Neural progenitor cell (in vitro differentiated cells): ENCODE results near the gene MDP1. TPM values are rescaled to one million over a fixed set of nuclear protein-coding genes. Genes with fewer than 3 reads are reported as not detected.

Source experiments
- DNase-seq: peaks from one replicate; pipeline ENCODE4 v3.0.0-alpha.2; 2016; ENCODE audit warnings: low spot score
- H2AFZ ChIP-seq: fragments of 200-600 bp; sonication (generic); replicated peaks from 2 replicates; pipeline ENCODE4 v1.6.1; 2016; ENCODE audit warnings: antibody characterized with exemption
- H3F3A ChIP-seq: fragments of 200-600 bp; sonication (generic); 2 replicates; pipeline ENCODE4 v1.6.1; 2016; ENCODE audit warnings: antibody characterized with exemption, low read depth
- H3K27ac ChIP-seq: fragments of 200-600 bp; sonication (generic); 2 replicates; pipeline ENCODE4 v1.5.1; 2016; ENCODE audit warnings: mild to moderate bottlenecking
- H3K27me3 ChIP-seq: fragments of 200-600 bp; sonication (generic); 2 replicates; pipeline ENCODE4 v1.6.1; 2016; ENCODE audit warnings: mild to moderate bottlenecking, moderate library complexity
- H3K36me3 ChIP-seq: fragments of 200-600 bp; sonication (generic); 2 replicates; pipeline ENCODE4 v1.5.1; 2016
- H3K4me1 ChIP-seq: fragments of 200-600 bp; sonication (generic); 2 replicates; pipeline ENCODE4 v1.6.1; 2016; ENCODE audit warnings: mixed run types
- H3K4me2 ChIP-seq: fragments of 200-600 bp; sonication (generic); 2 replicates; pipeline ENCODE4 v1.6.1; 2016
- H3K4me3 ChIP-seq: fragments of 200-600 bp; sonication (generic); 2 replicates; pipeline ENCODE4 v1.5.1; 2016
- H3K79me2 ChIP-seq: fragments of 200-600 bp; sonication (generic); 2 replicates; pipeline ENCODE4 v1.6.1; 2016; ENCODE audit warnings: low read depth
- H3K9ac ChIP-seq: fragments of 200-600 bp; sonication (generic); 2 replicates; pipeline ENCODE4 v1.6.1; 2016
- H3K9me3 ChIP-seq: fragments of 200-600 bp; sonication (generic); 2 replicates; pipeline ENCODE4 v1.5.1; 2016; ENCODE audit warnings: low read depth
- H4K20me1 ChIP-seq: fragments of 200-600 bp; sonication (generic); 2 replicates; pipeline ENCODE4 v1.6.1; 2016; ENCODE audit warnings: low read depth
- H3K27ac Mint-ChIP-seq: 3 replicates; pipeline ENCODE4 v1.8.0; 2021; ENCODE audit warnings: mixed read lengths
- H3K27me3 Mint-ChIP-seq: 2 replicates; pipeline ENCODE4 v1.8.0; 2022; ENCODE audit warnings: low read depth, mild to moderate bottlenecking, inconsistent platforms, moderate library complexity, mixed read lengths; ENCODE audit not compliant: insufficient read depth
- H3K36me3 Mint-ChIP-seq: 3 replicates; pipeline ENCODE4 v1.8.0; 2021; ENCODE audit warnings: mixed read lengths
- H3K4me1 Mint-ChIP-seq: 3 replicates; pipeline ENCODE4 v1.8.0; 2021; ENCODE audit warnings: mixed read lengths
- H3K4me3 Mint-ChIP-seq: 3 replicates; pipeline ENCODE4 v1.8.0; 2021; ENCODE audit warnings: mild to moderate bottlenecking, moderate library complexity, mixed read lengths
- H3K9me3 Mint-ChIP-seq: 3 replicates; pipeline ENCODE4 v1.8.0; 2020; ENCODE audit warnings: mixed read lengths
- EZH2 ChIP-seq: fragments of 200-600 bp; sonication (generic); IDR thresholded peaks from 2 replicates; pipeline ENCODE4 v1.6.1; 2017; ENCODE audit warnings: antibody characterized with exemption, mild to moderate bottlenecking, moderate library complexity
- EZH2phosphoT487 ChIP-seq: fragments of 200-600 bp; sonication (generic); IDR thresholded peaks from 2 replicates; pipeline ENCODE4 v1.6.1; 2017; ENCODE audit warnings: antibody characterized with exemption
- small RNA-seq: library from RNA; depleted of rRNA; stranded (forward); fragments of <200 nt; gene quantifications from one replicate; pipeline ENCODE3, GENCODE V24; 2015
- total RNA-seq: library from RNA; depleted of rRNA; stranded (reverse); fragments of >200 nt; gene quantifications from 2 replicates; pipeline ENCODE4 v1.2.3, GENCODE V29; 2015; ENCODE audit warnings: low replicate concordance
- TF ChIP-seq, protein P1 (sequence below): fragments of 200-600 bp; sonication (generic); IDR thresholded peaks from 2 replicates; pipeline ENCODE4 v1.5.1; 2017; ENCODE audit warnings: antibody characterized with exemption, mild to moderate bottlenecking

Gene MDP1
- total RNA-seq, 1 donor from 2014 or later: 18.3 TPM

DNA sequence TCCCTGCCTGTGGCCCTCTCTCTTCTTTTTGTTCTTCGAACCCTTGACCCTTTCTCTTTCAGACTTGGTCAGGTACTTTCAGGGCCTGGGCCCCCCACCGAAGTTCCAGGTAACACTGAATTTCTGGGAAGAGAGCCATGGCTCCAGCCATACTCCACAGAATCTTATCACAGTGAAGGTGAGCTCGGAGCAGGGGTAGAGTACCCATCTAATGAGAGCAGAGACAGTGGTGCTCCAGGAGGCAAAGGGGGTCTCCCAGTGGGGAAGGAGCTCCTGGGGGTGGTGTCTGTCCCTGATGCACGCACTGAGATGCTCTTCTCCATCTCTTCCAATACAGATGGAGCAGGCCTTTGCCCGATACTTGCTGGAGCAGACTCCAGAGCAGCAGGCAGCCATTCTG lies 50.1 kb downstream of the MDP1 start:
- H3K4me1 Mint-ChIP-seq: peaks cover 11% of the 10 kb centered on the region

DNA sequence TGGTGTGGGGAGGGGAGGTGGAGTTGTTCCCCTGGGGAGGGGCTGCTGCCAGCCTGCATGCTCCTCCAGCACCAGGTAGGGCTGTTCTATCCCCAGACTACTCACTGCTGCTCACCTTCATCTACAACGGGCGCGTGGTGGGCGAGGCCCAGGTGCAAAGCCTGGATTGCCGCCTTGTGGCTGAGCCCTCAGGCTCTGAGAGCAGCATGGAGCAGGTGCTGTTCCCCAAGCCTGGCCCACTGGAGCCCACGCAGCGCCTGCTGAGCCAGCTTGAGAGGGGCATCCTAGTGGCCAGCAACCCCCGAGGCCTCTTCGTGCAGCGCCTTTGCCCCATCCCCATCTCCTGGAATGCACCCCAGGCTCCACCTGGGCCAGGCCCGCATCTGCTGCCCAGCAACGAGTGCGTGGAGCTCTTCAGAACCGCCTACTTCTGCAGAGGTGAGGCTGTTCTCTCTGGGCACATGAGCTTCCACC lies 51.3 kb downstream of the MDP1 start:
- Mint-ChIP-seq H3K36me3 (peaks cover 6% of the 10 kb centered on the region), H3K4me1 (peaks cover 12% of the 10 kb centered on the region), H3K4me3 (no peak overlapping the region), H3K9me3 (no peaks in the 10 kb centered on the region), H3K27me3 (peaks cover 2% of the 10 kb centered on the region), H3K27ac (no peak overlapping the region)
- no peak overlapping the region for H2AFZ ChIP-seq
- H4K20me1 ChIP-seq: peaks cover 5% of the 10 kb centered on the region
- no peak overlapping the region for H3K4me3 ChIP-seq
- no peaks in the 10 kb centered on the region for H3K9me3 ChIP-seq
- DNase-seq: no peak
- H3K36me3 ChIP-seq: no peaks in the 10 kb centered on the region
- H3K4me1 ChIP-seq: no peaks in the 10 kb centered on the region
- TF ChIP-seq EZH2 (no peak), EZH2phosphoT487 (no peak)
- TF ChIP-seq, protein P1, sequence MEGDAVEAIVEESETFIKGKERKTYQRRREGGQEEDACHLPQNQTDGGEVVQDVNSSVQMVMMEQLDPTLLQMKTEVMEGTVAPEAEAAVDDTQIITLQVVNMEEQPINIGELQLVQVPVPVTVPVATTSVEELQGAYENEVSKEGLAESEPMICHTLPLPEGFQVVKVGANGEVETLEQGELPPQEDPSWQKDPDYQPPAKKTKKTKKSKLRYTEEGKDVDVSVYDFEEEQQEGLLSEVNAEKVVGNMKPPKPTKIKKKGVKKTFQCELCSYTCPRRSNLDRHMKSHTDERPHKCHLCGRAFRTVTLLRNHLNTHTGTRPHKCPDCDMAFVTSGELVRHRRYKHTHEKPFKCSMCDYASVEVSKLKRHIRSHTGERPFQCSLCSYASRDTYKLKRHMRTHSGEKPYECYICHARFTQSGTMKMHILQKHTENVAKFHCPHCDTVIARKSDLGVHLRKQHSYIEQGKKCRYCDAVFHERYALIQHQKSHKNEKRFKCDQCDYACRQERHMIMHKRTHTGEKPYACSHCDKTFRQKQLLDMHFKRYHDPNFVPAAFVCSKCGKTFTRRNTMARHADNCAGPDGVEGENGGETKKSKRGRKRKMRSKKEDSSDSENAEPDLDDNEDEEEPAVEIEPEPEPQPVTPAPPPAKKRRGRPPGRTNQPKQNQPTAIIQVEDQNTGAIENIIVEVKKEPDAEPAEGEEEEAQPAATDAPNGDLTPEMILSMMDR: no peak
- H3K79me2 ChIP-seq: no peaks in the 10 kb centered on the region
- H3K4me2 ChIP-seq: no peak overlapping the region
- no peaks in the 10 kb centered on the region for H3K27me3 ChIP-seq
- peaks cover 8% of the 10 kb centered on the region for H3F3A ChIP-seq
- H3K27ac ChIP-seq: no peak overlapping the region
- no peak overlapping the region for H3K9ac ChIP-seq

More for the DNA sequence above, 50.1 kb downstream of the MDP1 start:
- H3K36me3 ChIP-seq: no peaks in the 10 kb centered on the region
- no peaks in the 10 kb centered on the region for H3K9me3 Mint-ChIP-seq
- no peak overlapping the region for H3K27ac ChIP-seq
- no peak overlapping the region for H3K4me3 Mint-ChIP-seq
- peaks cover under 1% of the 10 kb centered on the region for H4K20me1 ChIP-seq
- peaks cover 3% of the 10 kb centered on the region for H3K36me3 Mint-ChIP-seq
- H3K27me3 Mint-ChIP-seq: peaks cover 3% of the 10 kb centered on the region
- no peaks in the 10 kb centered on the region for H3K9me3 ChIP-seq
- H3K27me3 ChIP-seq: no peaks in the 10 kb centered on the region
- H3K9ac ChIP-seq: no peak overlapping the region
- TF ChIP-seq EZH2phosphoT487 (no peak), EZH2 (no peak)
- TF ChIP-seq, protein P1: no peak
- H3K27ac Mint-ChIP-seq: no peak overlapping the region
- H3K4me3 ChIP-seq: no peak overlapping the region
- peaks cover 8% of the 10 kb centered on the region for H3F3A ChIP-seq
- no peak overlapping the region for H2AFZ ChIP-seq
- no peak for DNase-seq
- H3K79me2 ChIP-seq: no peaks in the 10 kb centered on the region
- no peaks in the 10 kb centered on the region for H3K4me1 ChIP-seq
- no peak overlapping the region for H3K4me2 ChIP-seq

Small RNAs within 50 kb of the gene (small RNA-seq; reads per million reads assigned to genes)
- not detected for gene AL136295.4
- not detected for gene CHMP4A
- not detected for gene IPO4
- not detected for gene IRF9
- not detected for gene MDP1

Other genes with a start within 250 kb of the MDP1 start
- 3.6 and 7.4 TPM in 2 replicates for gene DHRS4L2, start 227.1 kb downstream of the MDP1 start, total RNA-seq
- 0.77 and 1.4 TPM in 2 replicates for gene CARMIL3, start 164.1 kb downstream of the MDP1 start, total RNA-seq
- not detected in 2 replicates for gene CPNE6, start 144.5 kb downstream of the MDP1 start, total RNA-seq
- 11.1 and 26.6 TPM in 2 replicates for gene PCK2, start 121.8 kb downstream of the MDP1 start, total RNA-seq
- 66.5 and 83.8 TPM in 2 replicates for gene DCAF11, start 101.3 kb downstream of the MDP1 start, total RNA-seq
- gene NRL, start 101.1 kb downstream of the MDP1 start, total RNA-seq: 0.54 and 1.9 TPM in 2 replicates
- gene FITM1, start 85.4 kb downstream of the MDP1 start, total RNA-seq: 0.77 and 1.2 TPM in 2 replicates
- gene PSME1, start 79.9 kb downstream of the MDP1 start, total RNA-seq: 32.7 and 37.5 TPM in 2 replicates
- gene EMC9, start 74.5 kb downstream of the MDP1 start, total RNA-seq: 14.0 and 23.8 TPM in 2 replicates
- gene PSME2, start 69.5 kb downstream of the MDP1 start, total RNA-seq: 43.5 and 53.5 TPM in 2 replicates
- 28.8 and 38.3 TPM in 2 replicates for gene RNF31, start 68.6 kb downstream of the MDP1 start, total RNA-seq
- 6.9 and 9.7 TPM in 2 replicates for gene IRF9, start 54.8 kb downstream of the MDP1 start, total RNA-seq
- 34.6 and 59.8 TPM in 2 replicates for gene REC8, start 44.0 kb downstream of the MDP1 start, total RNA-seq
- 15.9 and 35.5 TPM in 2 replicates for gene IPO4, start 27.2 kb downstream of the MDP1 start, total RNA-seq
- gene TM9SF1, start 20.6 kb downstream of the MDP1 start, total RNA-seq: 30.5 and 37.6 TPM in 2 replicates
- gene TSSK4, start 10.4 kb downstream of the MDP1 start, total RNA-seq: not detected in 2 replicates
- gene CHMP4A, start 2.6 kb downstream of the MDP1 start, total RNA-seq: 35.3 and 37.1 TPM in 2 replicates
- 170 and 220 TPM in 2 replicates for gene NEDD8, start 16.3 kb upstream of the MDP1 start, total RNA-seq
- 98.4 and 101 TPM in 2 replicates for gene GMPR2, start 16.9 kb upstream of the MDP1 start, total RNA-seq
- 32.6 and 42.5 TPM in 2 replicates for gene TINF2, start 26.6 kb upstream of the MDP1 start, total RNA-seq
- 2.6 and 4.9 TPM in 2 replicates for gene TGM1, start 47.1 kb upstream of the MDP1 start, total RNA-seq
- 7.1 and 22.9 TPM in 2 replicates for gene RABGGTA, start 55.5 kb upstream of the MDP1 start, total RNA-seq
- gene DHRS1, start 83.7 kb upstream of the MDP1 start, total RNA-seq: 19.7 and 27.4 TPM in 2 replicates
- gene NOP9, start 83.8 kb upstream of the MDP1 start, total RNA-seq: 14.8 and 24.7 TPM in 2 replicates
- gene CIDEB, start 91.9 kb upstream of the MDP1 start, total RNA-seq: 0.12 TPM in 1 of 2 replicates, not detected in the other
- gene LTB4R2, start 94.1 kb upstream of the MDP1 start, total RNA-seq: 1.8 and 9.0 TPM in 2 replicates
- 1.9 and 4.6 TPM in 2 replicates for gene LTB4R, start 95.4 kb upstream of the MDP1 start, total RNA-seq
- gene ADCY4, start 119.0 kb upstream of the MDP1 start, total RNA-seq: not detected in 2 replicates
- not detected in 2 replicates for gene RIPK3, start 123.9 kb upstream of the MDP1 start, total RNA-seq
- 38.2 and 95.3 TPM in 2 replicates for gene NFATC4, start 152.1 kb upstream of the MDP1 start, total RNA-seq
- gene NYNRIN, start 182.9 kb upstream of the MDP1 start, total RNA-seq: 15.5 and 34.3 TPM in 2 replicates
- 0.25 TPM in 1 of 2 replicates, not detected in the other for gene CBLN3, start 213.6 kb upstream of the MDP1 start, total RNA-seq
- gene KHNYN, start 213.9 kb upstream of the MDP1 start, total RNA-seq: 20.4 and 34.7 TPM in 2 replicates
- 19.0 and 37.8 TPM in 2 replicates for gene SDR39U1, start 226.7 kb upstream of the MDP1 start, total RNA-seq